NOMO-1 treated with DMSO at 0.1 percent for 48 hours (cell line): Measurements from ENCODE around the gene SORCS2.

ENCODE experiments used
- DNase-seq: peaks from one replicate; lab custom pipeline; 2025; ENCODE audit not compliant: unreplicated experiment; lab: John Stamatoyannopoulos, UW

The SORCS2 gene

DNA sequence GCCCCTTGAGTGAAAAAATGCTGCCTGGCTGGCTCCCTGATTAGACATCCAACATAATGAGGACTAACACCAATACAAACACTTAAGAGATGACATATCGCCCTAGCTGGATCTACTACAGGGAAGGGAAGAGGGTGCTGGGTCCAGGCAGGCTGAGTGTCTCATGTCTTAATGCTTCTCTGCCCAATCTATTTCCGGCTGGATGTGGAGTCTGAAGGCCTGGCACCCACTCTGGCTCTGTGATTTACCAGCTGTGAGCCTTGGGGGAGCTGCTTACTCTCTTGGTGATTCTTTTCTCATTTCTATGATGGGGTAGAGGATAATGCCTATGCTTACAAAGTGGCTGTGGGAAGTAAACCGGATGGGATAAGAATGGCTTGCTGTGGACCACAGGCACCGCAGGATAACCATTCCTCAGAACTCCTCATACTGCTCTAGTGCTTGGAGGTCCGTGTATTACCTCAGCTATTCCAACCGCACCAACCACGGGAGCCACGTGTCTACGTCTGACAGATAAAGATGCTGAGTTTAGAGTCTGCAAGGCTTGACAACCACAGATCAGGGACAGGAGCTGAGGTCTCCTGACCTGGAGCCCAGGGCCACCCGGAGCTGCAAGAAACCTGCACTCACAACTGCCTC, 585.7 kb downstream of the SORCS2 start:
- no peak for DNase-seq

GRCh38 chr4:7778510-7779431, 586.4 kb downstream of the SORCS2 start:
- DNase-seq = no peak

GRCh38 chr4:7779432-7779768, 587.1 kb downstream of the SORCS2 start:
- no peak for DNase-seq

- no peak for DNase-seq
These were observed 588.5 kb downstream of the SORCS2 start for GRCh38 chr4:7780751-7781348.

DNA sequence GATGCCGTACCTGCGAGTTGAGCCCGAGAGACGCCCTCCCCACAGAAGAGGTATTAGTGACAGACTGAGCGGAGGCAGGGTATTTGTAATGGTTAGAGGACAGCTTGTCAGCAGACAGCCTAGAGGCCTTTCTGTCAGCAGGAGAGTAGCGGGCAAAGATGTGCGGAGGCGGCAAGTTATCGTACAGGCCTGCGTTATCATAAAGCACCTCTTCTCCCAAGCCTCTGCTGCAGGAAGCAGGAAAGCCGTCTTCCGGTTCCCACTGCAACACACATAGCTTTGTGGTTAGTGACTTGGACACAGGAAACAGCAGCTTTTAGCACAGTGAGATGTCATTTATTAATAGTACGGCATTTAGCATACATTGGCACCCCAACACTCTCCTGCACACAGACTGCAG, 589.0 kb downstream of the SORCS2 start:
- DNase-seq = no peak

DNA sequence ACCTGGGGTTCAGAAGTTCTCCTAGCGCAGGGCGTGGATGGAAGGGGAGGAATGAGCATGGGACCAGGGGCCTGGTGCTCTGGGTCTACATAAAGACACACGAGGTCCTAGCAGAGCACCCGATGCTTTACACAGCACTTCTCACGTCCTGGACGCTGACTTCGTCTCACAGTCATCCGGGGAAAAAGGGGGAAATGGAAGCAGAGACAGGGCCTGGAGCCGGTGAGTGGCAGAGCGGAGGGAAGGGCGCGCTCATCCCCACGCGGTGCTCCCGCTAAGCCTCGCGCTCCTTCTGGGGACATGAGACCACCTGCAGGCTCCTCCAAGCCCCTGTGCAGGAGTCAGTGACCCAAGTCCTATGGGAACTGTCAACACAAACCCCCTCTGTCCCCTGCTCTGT, 589.7 kb downstream of the SORCS2 start:
- no peak for DNase-seq

GRCh38 chr4:7782783-7783182, 590.4 kb downstream of the SORCS2 start:
- no peak for DNase-seq

DNA sequence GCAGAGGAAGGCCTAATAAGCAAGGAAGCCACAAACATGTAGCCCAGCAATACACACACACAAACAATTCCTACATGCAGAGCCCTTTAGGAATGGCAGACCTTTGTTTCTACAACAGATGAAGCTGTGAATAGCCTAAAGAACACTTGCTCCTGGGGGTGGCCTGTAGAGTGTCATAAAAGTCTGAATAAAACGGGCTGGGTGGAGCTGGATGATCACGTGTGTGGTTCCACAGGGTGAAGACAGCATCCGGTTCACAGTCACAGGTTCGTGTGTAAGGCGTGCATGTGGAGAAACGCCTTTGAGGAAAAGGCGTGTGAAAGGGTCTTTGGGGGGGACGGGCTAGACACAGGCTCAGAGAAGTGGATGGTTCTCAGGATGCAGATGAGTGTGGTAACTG, 591.2 kb downstream of the SORCS2 start:
- no peak for DNase-seq

DNA sequence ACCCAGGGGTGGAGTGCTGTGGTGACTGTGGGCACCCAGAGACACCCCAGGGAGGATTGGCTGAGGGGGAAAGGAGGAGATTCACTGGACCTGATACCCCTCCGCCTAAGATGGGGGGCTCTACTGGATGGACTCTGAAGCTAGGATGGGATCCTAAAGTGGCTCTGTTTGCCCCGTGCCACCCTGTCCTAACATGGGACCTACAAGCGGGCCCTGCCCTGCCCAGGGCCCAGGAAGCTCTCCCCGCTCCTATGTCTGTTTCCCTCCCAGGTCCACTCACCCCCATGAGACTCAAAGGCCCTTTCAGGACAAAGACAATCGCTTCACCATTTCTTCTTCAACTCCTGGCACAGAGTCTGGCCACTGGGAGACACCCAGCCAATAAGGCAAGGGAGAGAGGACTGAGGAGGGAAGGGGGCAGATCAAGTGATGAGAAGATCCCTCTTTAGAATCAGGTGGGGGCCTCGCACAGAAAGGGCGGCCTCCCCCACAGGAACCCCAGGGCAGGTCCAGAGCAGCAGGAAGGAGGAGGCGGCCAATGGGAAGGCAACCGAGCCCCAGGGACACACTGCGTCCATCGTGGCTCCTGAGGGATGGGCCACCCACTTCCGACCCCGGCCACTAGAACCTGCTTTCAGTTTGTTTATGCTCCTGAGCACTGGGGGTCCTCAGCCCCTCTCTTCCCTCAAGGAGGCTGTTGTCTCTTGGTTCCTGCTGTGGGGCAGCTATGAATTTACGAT, 592.0 kb downstream of the SORCS2 start:
- DNase-seq = no peak

DNA sequence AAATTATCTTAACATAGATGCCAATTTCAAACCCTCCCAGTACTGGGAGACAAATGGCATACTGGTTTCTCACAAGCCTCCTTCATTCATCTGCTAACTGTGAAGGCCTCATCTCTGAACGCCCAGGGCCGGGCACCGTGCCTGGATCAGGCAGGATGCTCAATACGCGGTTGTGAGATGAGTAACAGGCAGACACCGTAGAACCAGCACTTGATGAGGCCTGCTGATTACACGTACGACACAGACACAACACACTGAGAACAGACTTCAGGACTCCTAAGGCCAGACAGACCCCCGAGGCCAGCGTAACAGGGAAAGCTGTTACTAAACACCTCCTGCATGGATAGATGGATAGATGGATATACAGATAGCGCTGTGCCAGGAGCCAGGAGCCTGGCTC, 592.7 kb downstream of the SORCS2 start:
- no peak for DNase-seq

GRCh38 chr4:7786040-7786439, 593.7 kb downstream of the SORCS2 start:
- no peak for DNase-seq

- DNase-seq = no peak
These were observed 594.2 kb downstream of the SORCS2 start for GRCh38 chr4:7786517-7786916.

DNA sequence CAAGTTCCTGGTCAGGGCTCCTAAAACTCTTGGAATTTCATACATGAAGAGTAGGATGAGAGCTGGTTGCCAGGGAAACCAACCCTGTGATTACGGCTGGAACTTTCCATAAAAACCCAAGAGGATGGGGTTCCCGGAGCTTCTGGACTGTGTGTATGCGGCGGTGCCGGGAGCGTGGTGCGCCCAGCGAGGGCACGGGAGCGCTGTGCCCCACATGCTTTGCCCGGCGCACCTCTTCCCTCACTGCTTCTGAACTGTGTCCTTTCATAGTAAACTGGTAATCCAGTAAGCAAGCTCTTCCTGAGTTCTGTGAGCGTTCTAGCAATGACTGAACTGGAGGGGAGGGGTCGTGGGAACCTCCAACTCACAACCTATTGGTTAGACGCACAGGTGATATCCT, 594.7 kb downstream of the SORCS2 start:
- DNase-seq = no peak

GRCh38 chr4:7787681-7788141, 595.4 kb downstream of the SORCS2 start:
- no peak for DNase-seq

- no peak for DNase-seq
These were observed 595.9 kb downstream of the SORCS2 start for GRCh38 chr4:7788193-7788592.

DNA sequence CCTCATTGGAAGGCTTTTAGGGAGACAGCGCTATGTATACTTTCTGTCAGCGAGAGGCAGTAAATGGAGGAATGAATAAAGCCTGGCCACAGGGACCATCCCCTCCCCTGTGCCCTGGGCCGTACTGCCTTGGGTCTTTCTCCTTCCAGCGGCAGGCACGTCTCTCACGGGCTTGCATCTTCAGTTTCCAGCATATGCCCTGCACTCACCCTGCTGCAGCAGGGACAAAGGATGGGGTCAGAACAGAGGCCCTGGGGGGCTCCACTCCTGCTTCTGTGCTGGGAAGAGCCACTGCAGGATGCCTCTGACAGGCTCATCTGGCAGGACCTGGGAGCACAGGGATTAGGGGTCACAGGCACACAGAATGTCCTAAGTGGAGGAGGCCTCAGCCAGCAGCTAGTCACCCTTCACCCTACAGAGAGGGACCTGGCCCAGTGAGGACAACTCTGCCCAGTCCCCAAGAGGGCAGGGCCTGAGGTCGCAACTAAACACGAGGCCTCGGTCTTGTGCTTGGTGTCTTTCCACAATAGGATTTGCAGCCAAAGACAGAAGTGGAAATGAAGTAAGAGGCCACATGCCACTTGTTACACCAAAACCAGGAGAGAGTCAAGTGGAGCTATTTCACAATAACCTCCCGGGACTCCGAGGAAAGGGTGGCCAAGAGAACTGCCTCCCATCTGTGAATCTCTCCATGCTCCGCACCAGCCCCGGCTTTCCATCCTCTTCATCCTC, 596.5 kb downstream of the SORCS2 start:
- DNase-seq = no peak

DNA sequence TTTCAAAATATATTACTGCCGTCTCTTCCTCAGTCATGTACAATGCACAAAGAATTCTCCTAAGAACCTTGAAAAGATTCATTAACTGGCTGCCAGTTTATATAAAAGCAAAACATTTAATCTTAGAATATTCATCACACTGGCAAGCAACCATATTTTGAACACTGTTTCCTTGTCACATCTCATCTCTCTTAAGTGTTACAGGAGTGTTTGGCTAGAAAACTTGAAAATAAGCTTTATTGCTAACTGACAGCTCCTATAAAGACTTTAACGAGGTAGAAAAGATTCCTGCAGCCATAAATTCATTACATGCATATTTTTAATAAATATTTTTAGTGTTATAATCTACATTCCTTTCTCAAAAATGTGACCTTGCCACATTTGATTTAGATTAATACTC, 597.7 kb downstream of the SORCS2 start:
- DNase-seq = no peak

DNA sequence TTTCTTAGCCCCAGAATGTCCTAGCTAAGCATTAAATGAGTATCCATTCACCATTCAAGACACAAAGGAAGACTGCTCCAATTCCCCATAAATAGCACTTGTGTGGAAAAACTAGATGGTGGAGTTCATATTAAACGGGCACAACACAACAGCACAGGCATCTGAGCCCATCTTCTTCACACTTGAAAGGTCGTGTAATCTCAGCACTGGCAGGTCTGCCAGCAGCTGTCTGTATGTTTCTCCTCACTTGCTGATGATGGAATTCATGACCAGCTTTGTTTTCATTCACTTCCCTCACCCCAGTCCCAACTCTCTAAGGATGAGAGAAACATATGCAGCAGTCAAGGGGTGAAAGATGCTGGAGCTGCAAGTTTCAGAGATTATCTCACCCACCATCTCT, 598.7 kb downstream of the SORCS2 start:
- no peak for DNase-seq
